GM15510 (cell line): Measurements from ENCODE around the gene ZNF672.

Source experiments
- POLR2A ChIP-seq: IDR thresholded peaks from 3 replicates; pipeline ENCODE4 v1.6.1; 2011; ENCODE audit warnings: borderline replicate concordance; ENCODE audit not compliant: insufficient read length; ENCODE audit errors: extremely low read depth

Gene ZNF672

GRCh38 chr1:248881261-248881660, 43.2 kb downstream of the ZNF672 start:
- TF ChIP-seq POLR2A, result no peak

- TF ChIP-seq POLR2A, result no peak
These were observed 46.7 kb downstream of the ZNF672 start for GRCh38 chr1:248884632-248885295.

DNA sequence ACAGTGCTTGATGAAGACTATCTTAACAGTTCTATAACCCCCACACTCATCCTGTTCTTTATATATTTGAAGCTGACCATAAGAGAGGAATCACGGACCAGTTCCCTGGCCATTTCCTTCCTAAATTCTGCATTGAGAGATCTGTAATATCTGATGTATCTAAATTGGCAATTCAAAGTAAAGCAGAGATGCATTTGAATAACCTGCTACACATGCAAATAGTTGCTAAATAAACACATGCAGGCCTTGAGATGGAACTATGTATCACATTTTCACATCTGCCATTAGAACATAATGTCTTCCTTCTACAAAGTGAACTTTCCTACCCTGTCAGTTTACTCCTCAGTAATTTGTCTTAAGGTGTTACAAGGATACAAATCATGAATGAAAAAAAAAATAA, 47.6 kb downstream of the ZNF672 start:
- TF ChIP-seq POLR2A, result no peak

GRCh38 chr1:248886237-248886895, 48.3 kb downstream of the ZNF672 start:
- no peak for TF ChIP-seq POLR2A

DNA sequence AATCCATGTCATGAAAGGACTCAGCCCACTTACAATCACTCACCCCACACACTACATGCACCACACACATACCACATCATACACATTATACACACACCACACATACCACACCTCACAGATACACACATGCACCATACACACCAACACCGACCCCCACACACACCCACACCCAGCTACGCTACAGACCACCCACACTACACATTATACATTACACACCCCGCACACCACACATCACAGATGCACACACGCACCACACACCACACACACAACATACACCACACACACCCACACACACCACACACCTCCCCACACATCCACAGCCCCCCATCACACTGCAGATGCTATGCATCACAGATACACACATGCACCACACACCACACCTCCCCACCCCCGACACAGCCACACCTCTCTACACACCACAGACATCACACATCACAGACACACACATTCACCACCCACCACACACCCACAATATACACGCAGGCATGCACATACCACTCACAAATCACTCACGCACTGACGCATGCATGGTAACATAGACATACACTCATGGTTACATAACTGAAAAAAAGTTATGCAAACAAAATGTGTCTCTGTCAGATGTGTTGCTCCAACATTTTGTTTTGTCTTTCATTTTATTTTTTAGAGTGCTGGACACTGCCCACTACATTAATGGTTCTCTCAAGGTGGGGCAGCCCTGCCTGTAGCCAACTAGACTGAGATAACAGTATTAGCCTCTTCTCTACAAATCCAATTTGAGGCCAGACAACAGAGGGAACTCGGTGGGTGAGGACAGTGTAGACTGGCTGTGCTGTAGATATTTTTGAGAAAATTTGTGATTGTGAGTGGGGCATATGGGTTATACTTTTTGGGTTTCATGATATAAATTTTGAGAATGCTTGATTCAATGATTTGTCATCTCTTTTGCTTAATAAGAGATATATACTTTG, 52.8 kb downstream of the ZNF672 start:
- no peak for TF ChIP-seq POLR2A

DNA sequence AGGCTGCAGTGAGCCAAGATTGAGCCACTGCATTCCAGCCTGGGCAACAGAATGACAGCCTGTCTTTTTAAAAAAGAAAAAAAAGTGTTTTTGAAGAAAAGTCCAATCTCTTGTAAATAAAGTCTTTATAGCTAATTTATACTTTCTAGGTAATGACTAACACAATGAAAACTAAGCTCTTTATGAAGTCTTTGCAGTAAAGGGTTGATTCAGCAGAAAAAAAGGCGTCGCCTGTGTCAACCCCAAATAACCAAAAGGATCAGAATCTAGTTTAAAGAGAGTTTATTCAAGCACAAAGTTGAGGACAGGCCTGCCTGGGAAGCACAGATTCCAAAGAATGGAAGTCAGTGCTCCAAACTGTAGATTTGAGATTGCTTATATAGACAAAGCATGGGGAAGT, 53.7 kb downstream of the ZNF672 start:
- no peak for TF ChIP-seq POLR2A

- TF ChIP-seq POLR2A, result no peak
These were observed 54.6 kb downstream of the ZNF672 start for GRCh38 chr1:248892590-248892989.

GRCh38 chr1:248894837-248895236, 56.8 kb downstream of the ZNF672 start:
- no peak for TF ChIP-seq POLR2A

GRCh38 chr1:248897412-248898337, 59.7 kb downstream of the ZNF672 start:
- no peak for TF ChIP-seq POLR2A
